Stimulated activated CD4-positive, alpha-beta T cell treated with anti-CD3 and anti-CD28 coated beads, Interleukin-4, amount 100 ng/mL, for 24 hours (primary cell): Measurements from ENCODE around the gene IL31.

ENCODE experiments used
- DNase-seq: peaks from one replicate; pipeline ENCODE4 v3.0.0-alpha.2; 2020

Gene IL31

GRCh38 chr12:122152754-122153153 lies 21.3 kb downstream of the IL31 start:
- DNase-seq = no peak

- DNase-seq = no peak
Observed at GRCh38 chr12:122150127-122150681, 23.8 kb downstream of the IL31 start.

- no peak for DNase-seq
Observed at GRCh38 chr12:122148657-122149056, 25.4 kb downstream of the IL31 start.

GRCh38 chr12:122147514-122148290 lies 26.3 kb downstream of the IL31 start:
- DNase-seq = no peak

GRCh38 chr12:122145505-122146330 lies 28.3 kb downstream of the IL31 start:
- no peak for DNase-seq

- DNase-seq = no peak
Observed at GRCh38 chr12:122144885-122145284, 29.1 kb downstream of the IL31 start.

GRCh38 chr12:122142857-122143256 lies 31.2 kb downstream of the IL31 start:
- DNase-seq = no peak

- no peak for DNase-seq
Observed at GRCh38 chr12:122141911-122142725, 31.9 kb downstream of the IL31 start.

GRCh38 chr12:122140467-122141257 lies 33.4 kb downstream of the IL31 start:
- DNase-seq = no peak

GRCh38 chr12:122139941-122140340 lies 34.1 kb downstream of the IL31 start:
- no peak for DNase-seq

- no peak for DNase-seq
Observed at GRCh38 chr12:122139266-122139665, 34.8 kb downstream of the IL31 start.

- no peak for DNase-seq
Observed at GRCh38 chr12:122138616-122139015, 35.4 kb downstream of the IL31 start.

GRCh38 chr12:122138181-122138580 lies 35.8 kb downstream of the IL31 start:
- DNase-seq = no peak

- DNase-seq = no peak
Observed at GRCh38 chr12:122137681-122138080, 36.3 kb downstream of the IL31 start.

- no peak for DNase-seq
Observed at GRCh38 chr12:122137229-122137628, 36.8 kb downstream of the IL31 start.

- no peak for DNase-seq
Observed at GRCh38 chr12:122135437-122136031, 38.5 kb downstream of the IL31 start.

- DNase-seq = no peak
Observed at GRCh38 chr12:122133192-122133950, 40.6 kb downstream of the IL31 start.

- DNase-seq = no peak
Observed at GRCh38 chr12:122130150-122130549, 43.9 kb downstream of the IL31 start.

GRCh38 chr12:122129131-122129530 lies 44.9 kb downstream of the IL31 start:
- no peak for DNase-seq

GRCh38 chr12:122128481-122128880 lies 45.5 kb downstream of the IL31 start:
- no peak for DNase-seq

- DNase-seq = no peak
Observed at GRCh38 chr12:122127839-122128238, 46.2 kb downstream of the IL31 start.
